Smooth muscle cell (in vitro differentiated cells): Measurements from ENCODE around the gene TAF3. TPM values are rescaled to one million over a fixed set of nuclear protein-coding genes. Genes with fewer than 3 reads are reported as not detected.

Experiments
- DNase-seq: peaks from one replicate; lab custom pipeline; 2025; ENCODE audit not compliant: unreplicated experiment; lab: John Stamatoyannopoulos, UW
- H2AFZ ChIP-seq: fragments of 200-600 bp; sonication (generic); 2 replicates; pipeline ENCODE4 v1.6.0; 2016; ENCODE audit warnings: antibody characterized with exemption, low read depth, mild to moderate bottlenecking
- H3F3A ChIP-seq: fragments of 200-600 bp; sonication (generic); 2 replicates; pipeline ENCODE4 v1.6.0; 2017; ENCODE audit warnings: antibody characterized with exemption, low read depth
- H3K27ac ChIP-seq: fragments of 200-600 bp; sonication (generic); 2 replicates; pipeline ENCODE4 v1.5.1; 2016; ENCODE audit warnings: low read depth, mild to moderate bottlenecking
- H3K27me3 ChIP-seq: fragments of 200-600 bp; sonication (generic); 2 replicates; pipeline ENCODE4 v1.6.1; 2016; ENCODE audit warnings: low read depth, mild to moderate bottlenecking
- H3K36me3 ChIP-seq: fragments of 200-600 bp; sonication (generic); 2 replicates; pipeline ENCODE4 v1.5.1; 2016; ENCODE audit warnings: low read depth
- H3K4me1 ChIP-seq: fragments of 200-600 bp; sonication (generic); 2 replicates; pipeline ENCODE4 v1.5.1; 2016; ENCODE audit warnings: low read depth
- H3K4me2 ChIP-seq: fragments of 200-600 bp; sonication (generic); 2 replicates; pipeline ENCODE4 v1.6.0; 2016; ENCODE audit warnings: mild to moderate bottlenecking
- H3K4me3 ChIP-seq: fragments of 200-600 bp; sonication (generic); 2 replicates; pipeline ENCODE4 v1.5.1; 2016; ENCODE audit warnings: mild to moderate bottlenecking
- H3K79me2 ChIP-seq: fragments of 200-600 bp; sonication (generic); 2 replicates; pipeline ENCODE4 v1.6.0; 2016; ENCODE audit warnings: low read depth, mild to moderate bottlenecking
- H3K9ac ChIP-seq: fragments of 200-600 bp; sonication (generic); 2 replicates; pipeline ENCODE4 v1.6.0; 2016; ENCODE audit warnings: low read depth
- H3K9me3 ChIP-seq: fragments of 200-600 bp; sonication (generic); replicated peaks from 2 replicates; pipeline ENCODE4 v1.5.1; 2016; ENCODE audit warnings: low read depth
- H4K20me1 ChIP-seq: fragments of 200-600 bp; sonication (generic); 2 replicates; pipeline ENCODE4 v1.6.0; 2016; ENCODE audit warnings: low read depth
- CTCF ChIP-seq: fragments of 200-600 bp; sonication (generic); IDR thresholded peaks from 2 replicates; pipeline ENCODE4 v1.5.1; 2017; ENCODE audit warnings: borderline replicate concordance, mild to moderate bottlenecking, antibody characterized with exemption; ENCODE audit not compliant: insufficient read depth, poor library complexity, severe bottlenecking
- whole genome bisulfite sequencing: methylation state at CpG from one replicate; pipeline ENCODE4 v1.1.7; 2016; ENCODE audit warnings: low lambda C conversion rate; 5-methylcytosine and 5-hydroxymethylcytosine counted together
- polyA plus RNA-seq: library from polyadenylated mRNA; unstranded; fragments of >200 nt; fragmentation: Nextera tagmentation; extraction: Ambion mirVana; gene quantifications from 2 replicates; pipeline ENCODE4 v1.2.1, GENCODE V29; 2016
- total RNA-seq: library from RNA; depleted of rRNA; stranded (reverse); fragments of >200 nt; gene quantifications from 2 replicates; pipeline ENCODE4 v1.2.3, GENCODE V29; 2014

The TAF3 gene
- total and polyA plus RNA-seq, 2 experiments from 2014 or later: 3.7 to 7.0 TPM

DNA sequence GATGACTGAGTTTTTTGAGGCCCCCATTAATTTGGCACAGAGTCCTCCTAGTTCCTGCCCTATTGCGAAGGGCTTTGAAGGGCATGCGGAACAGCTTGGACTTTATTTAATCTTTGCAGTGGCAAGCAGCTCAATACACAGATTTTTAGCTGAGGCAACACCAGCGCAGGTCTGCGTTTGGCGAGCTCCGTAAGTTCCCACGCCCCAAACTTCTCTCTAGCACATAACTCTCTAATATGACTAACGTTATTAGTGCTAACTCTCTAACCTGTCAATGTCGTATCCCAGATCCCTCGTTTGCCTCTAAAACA lies 366 bp upstream of the TAF3 start:
- no peaks in the 10 kb centered on the region for H3F3A ChIP-seq
- peak overlapping the region; percentile 87 for H3K4me2 ChIP-seq
- peak overlapping the region; percentile 79 for H3K9ac ChIP-seq
- no peak for DNase-seq
- TF ChIP-seq CTCF: no peak
- H3K27me3 ChIP-seq: no peaks in the 10 kb centered on the region
- no peak overlapping the region for H3K27ac ChIP-seq
- peaks cover 6% of the 10 kb centered on the region for H3K4me1 ChIP-seq
- peak overlapping the region; percentile 86 for H3K4me3 ChIP-seq
- under 1% methylated on average over 10 of the region's 10 CpGs for WGBS
- H4K20me1 ChIP-seq: peaks cover 7% of the 10 kb centered on the region
- peak overlapping the region; percentile 79 for H2AFZ ChIP-seq
- no peaks in the 10 kb centered on the region for H3K9me3 ChIP-seq
- H3K79me2 ChIP-seq: peaks cover 22% of the 10 kb centered on the region
- no peaks in the 10 kb centered on the region for H3K36me3 ChIP-seq

DNA sequence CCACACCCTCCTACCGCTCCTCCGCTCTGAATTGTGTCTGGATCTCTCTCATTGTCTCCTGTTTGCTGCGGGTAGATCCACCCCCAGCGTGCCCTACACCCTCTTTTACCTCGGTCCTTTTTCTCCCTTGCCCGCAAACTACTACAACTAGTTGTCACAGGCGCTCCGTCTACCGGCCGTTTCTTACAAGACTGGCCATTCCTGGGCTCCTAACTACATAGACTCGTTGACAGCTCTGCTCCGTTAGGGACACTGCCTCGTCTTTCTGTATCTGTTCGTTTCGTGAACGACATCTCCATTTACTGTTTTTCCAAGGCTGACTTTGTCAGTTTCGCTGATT lies 786 bp downstream of the TAF3 start:
- H3K9ac ChIP-seq: peak overlapping the region; percentile 79
- TF ChIP-seq CTCF: no peak
- peak overlapping the region; percentile 87 for H3K4me2 ChIP-seq
- H3K9me3 ChIP-seq: no peaks in the 10 kb centered on the region
- no peaks in the 10 kb centered on the region for H3F3A ChIP-seq
- peak overlapping the region; percentile 86 for H3K4me3 ChIP-seq
- no peaks in the 10 kb centered on the region for H3K36me3 ChIP-seq
- peak; percentile 24 for DNase-seq
- H4K20me1 ChIP-seq: peaks cover 7% of the 10 kb centered on the region
- peak overlapping the region; percentile 79 for H2AFZ ChIP-seq
- no peak overlapping the region for H3K27ac ChIP-seq
- H3K79me2 ChIP-seq: peaks cover 22% of the 10 kb centered on the region
- H3K27me3 ChIP-seq: no peaks in the 10 kb centered on the region
- 2% methylated on average over 17 of the region's 17 CpGs for whole genome bisulfite sequencing
- peaks cover 6% of the 10 kb centered on the region for H3K4me1 ChIP-seq

DNA sequence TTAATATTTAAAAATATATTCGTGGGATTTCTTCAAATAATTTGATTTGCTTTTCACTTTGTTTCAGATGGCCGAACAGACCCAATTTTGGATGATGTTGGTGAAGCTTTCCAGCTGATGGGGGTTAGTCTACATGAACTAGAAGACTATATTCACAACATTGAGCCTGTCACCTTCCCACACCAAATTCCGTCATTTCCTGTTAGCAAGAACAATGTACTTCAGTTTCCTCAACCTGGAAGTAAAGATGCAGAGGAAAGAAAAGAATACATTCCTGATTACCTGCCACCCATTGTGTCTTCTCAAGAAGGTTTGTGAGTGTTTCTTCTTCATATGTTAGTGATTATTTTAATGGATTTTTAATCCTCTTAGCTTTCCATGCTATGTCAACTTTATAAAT lies 5.9 kb downstream of the TAF3 start:
- no peak overlapping the region for H3K27ac ChIP-seq
- H3K79me2 ChIP-seq: peaks cover 35% of the 10 kb centered on the region
- H2AFZ ChIP-seq: no peak overlapping the region
- DNase-seq: no peak
- no peaks in the 10 kb centered on the region for H3K36me3 ChIP-seq
- peaks cover 6% of the 10 kb centered on the region for H3K4me1 ChIP-seq
- H3F3A ChIP-seq: no peaks in the 10 kb centered on the region
- H3K9ac ChIP-seq: no peak overlapping the region
- H3K9me3 ChIP-seq: no peaks in the 10 kb centered on the region
- H3K27me3 ChIP-seq: no peaks in the 10 kb centered on the region
- 97% methylated on average over 3 of the region's 3 CpGs for WGBS
- peaks cover 7% of the 10 kb centered on the region for H4K20me1 ChIP-seq
- TF ChIP-seq CTCF: no peak
- H3K4me3 ChIP-seq: no peak overlapping the region
- no peak overlapping the region for H3K4me2 ChIP-seq

- H3K36me3 ChIP-seq: no peaks in the 10 kb centered on the region
- no peaks in the 10 kb centered on the region for H3K4me1 ChIP-seq
- 8% methylated on average over 4 of the region's 4 CpGs for WGBS
- H2AFZ ChIP-seq: no peak overlapping the region
- H4K20me1 ChIP-seq: peaks cover 7% of the 10 kb centered on the region
- no peak overlapping the region for H3K4me2 ChIP-seq
- no peaks in the 10 kb centered on the region for H3F3A ChIP-seq
- H3K9me3 ChIP-seq: no peaks in the 10 kb centered on the region
- TF ChIP-seq CTCF: peak; percentile 10
- H3K9ac ChIP-seq: no peak overlapping the region
- H3K79me2 ChIP-seq: peaks cover 23% of the 10 kb centered on the region
- DNase-seq: no peak
- no peak overlapping the region for H3K27ac ChIP-seq
- no peaks in the 10 kb centered on the region for H3K27me3 ChIP-seq
- no peak overlapping the region for H3K4me3 ChIP-seq
Measured at GRCh38 chr10:7826971-7827370, 8.7 kb downstream of the TAF3 start.
